Germinal center (tissue), 1 donor: ENCODE data around the gene ADAMTS16.

Experiments used
- DNase-seq: peaks from one replicate; pipeline ENCODE4 v3.0.0; 2012; ENCODE audit warnings: mixed read lengths, low spot score

The ADAMTS16 gene

DNA sequence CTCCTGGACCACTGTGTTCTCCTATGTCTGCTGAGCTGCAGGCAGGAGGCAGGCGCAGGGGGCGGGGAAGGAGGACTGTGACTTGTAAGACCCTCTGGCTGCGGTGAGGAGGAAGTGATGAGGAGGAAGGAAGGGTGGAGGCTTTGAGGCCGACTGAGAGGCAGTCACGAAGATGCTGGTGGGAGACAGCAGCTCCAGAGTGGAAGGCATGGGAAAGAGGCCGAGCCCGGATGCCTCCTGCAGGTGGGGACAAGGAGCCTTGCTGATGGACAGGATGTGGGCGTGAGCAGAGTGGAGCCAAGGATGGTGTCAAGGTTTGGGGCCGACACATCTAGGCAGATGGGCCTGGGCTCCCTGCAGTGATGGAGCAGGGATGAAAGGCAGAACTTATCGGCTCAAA is 208.0 kb downstream of the ADAMTS16 start:
- no peak for DNase-seq

DNA sequence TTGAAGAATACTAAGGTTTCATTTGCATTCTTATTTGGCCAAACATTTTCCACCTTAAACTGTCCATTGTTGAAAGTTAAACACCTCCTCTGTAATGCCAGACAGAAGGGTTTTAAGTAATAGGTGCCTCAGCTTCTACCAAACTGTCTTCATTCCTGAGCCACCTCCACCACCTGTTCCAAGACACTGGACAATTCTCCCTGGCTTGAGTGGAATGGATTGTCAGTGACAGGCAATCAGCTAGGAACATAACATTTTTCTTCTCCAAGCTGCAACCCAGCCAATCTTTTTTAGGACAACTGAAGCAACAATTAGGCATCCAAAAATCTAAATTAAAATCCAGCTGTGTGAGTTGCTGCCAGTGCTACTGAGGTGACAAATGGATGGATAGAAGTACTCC is 208.4 kb downstream of the ADAMTS16 start:
- DNase-seq, result no peak

DNA sequence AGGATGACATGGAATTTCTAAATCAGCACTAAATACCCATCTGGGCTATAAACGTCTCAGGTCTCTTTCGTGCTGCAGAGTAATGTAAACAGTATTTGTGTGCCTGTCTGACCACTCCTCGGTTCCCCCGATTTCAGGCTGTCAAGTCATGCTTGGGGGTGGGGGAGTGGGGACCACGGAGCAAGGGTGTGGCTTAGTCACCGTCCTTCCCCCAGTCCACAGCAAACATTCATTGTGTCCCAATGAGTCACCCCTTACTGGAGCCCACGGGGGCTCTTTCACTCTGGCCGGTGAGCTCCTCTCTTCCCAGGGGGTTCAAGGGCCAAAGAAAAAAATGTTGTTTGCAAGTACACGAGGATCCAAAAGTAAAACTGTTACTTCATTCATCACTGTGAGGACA is 210.0 kb downstream of the ADAMTS16 start:
- DNase-seq, result no peak

DNA sequence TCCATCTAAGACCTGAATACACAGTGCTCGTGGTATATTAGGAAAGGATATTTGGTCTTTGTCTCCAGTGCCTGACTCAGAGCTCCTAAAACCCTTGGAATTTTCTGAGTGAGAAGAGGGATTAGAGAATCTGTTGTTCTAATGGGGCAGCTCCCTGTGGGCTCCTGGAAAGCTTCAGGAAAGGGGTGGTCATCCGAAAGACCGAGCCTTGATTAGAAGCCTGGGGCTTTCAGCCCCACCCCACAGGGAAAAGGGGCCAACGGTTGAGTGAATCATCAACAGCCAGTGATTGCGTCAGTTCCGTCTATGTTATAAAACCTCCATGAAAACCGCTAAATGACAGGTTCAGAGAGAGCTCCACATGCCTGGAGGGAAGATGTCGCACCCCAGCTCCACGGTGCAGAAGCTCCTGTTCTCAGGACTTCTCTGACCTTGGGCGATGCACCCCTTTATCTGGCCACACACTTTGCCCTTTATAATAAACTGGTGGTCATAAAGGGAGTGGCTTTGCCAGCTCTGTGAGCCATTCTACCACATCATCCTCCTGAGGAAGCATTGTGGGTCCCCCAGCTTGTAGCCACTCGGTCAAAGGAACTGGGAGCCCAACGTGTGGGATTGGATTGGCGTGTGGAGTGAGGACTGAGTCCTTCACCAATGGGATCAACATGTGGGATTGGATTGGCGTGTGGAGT is 211.3 kb downstream of the ADAMTS16 start:
- no peak for DNase-seq

DNA sequence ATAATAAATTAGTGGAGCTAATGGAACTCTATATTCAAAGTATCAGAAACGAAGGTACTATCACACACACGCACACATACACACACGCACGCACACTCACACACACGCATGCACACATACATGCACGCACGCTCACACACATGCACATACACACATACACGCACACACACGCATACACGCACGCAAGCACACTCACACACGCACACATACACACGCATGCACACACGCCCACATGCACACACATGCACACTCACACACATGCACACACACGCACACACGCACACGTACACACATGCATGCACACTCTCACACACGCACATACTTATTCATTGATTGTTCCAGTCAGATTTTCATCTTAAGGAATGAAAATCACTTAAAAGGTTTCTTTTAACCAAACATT is 212.5 kb downstream of the ADAMTS16 start:
- no peak for DNase-seq

DNA sequence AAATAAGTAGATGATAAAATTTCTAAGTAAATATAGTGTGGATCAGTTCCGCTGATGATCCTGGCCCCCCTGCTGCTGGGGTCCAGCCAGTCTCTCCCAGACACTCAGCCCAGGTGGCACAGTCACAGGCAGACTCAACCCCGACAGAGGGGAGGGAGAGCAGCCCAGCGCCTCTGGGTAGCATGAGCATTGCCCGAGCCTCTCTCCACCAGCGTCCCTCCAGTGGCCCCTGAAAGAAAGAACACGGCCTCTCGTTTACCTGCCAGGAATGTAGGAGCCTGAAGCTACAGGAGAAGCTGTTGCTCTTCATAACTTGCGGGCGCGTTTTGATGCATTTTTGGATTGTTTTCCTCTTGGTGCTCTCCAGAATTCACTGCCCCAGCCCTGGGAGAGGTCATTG is 213.6 kb downstream of the ADAMTS16 start:
- no peak for DNase-seq

DNA sequence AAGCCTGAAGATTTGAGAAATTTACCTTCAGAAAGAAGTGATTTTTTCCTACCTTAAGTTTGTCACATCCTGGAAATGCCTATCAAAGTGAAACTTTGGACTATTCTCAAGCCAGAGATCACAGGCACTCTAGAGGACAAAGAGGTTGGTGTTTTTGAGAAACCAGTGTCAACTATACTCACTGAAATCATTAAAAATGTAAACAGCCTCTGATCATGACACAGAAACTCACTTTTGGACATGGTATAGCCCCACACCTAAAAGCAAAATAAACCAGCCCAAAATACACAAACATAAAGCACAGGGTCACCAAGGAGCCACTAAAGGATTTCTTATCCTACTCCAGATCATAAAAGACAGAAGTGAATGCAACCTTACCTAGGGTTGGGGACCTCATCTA is 216.6 kb downstream of the ADAMTS16 start:
- no peak for DNase-seq

DNA sequence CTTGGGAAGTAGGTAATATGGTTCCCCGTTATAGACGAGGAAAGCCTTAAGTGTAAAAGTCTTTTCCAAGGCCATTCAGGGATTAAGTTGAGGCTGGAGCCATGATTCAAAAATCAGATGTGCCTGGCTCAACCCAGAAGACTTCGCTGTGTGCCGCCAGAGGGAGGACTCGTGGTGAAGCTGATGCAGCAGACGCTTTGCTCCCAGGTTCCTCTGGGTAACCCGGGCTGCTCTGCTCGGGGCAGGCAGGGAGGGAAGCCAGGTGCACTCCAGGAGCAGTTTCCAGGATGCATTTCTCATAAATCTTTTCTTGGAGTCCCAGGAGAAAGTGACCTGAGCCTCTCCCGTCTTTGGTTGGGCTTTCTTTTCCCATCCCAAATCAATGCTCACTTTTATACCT is 219.5 kb downstream of the ADAMTS16 start:
- DNase-seq, result no peak

DNA sequence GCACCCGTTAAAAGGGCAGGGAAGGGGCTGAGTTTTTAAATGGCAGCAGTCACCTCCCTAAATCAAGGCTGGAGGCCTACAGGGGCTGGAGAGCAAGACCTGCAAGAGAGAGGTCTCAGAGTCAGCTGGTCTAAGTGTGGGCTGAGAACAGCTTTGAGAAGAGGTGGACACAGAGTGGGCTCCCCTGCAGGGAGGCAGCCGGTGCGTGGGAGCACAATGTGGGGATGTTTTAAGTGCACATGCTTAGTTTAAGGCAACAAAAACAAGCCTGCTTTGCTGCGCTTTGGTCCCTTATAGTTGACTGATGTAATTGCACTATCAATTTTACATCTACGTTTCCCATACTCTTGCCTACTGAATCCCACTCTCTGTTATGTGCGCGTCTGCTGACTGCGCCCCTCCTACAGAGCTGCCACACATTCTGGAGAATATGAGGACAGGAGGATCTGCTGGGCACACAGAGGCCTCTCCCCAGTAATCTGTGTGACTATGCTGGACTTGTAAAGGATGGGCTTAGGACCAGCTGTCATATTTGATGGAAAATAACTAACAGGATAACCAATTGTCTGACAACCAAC is 220.3 kb downstream of the ADAMTS16 start:
- DNase-seq, result no peak

DNA sequence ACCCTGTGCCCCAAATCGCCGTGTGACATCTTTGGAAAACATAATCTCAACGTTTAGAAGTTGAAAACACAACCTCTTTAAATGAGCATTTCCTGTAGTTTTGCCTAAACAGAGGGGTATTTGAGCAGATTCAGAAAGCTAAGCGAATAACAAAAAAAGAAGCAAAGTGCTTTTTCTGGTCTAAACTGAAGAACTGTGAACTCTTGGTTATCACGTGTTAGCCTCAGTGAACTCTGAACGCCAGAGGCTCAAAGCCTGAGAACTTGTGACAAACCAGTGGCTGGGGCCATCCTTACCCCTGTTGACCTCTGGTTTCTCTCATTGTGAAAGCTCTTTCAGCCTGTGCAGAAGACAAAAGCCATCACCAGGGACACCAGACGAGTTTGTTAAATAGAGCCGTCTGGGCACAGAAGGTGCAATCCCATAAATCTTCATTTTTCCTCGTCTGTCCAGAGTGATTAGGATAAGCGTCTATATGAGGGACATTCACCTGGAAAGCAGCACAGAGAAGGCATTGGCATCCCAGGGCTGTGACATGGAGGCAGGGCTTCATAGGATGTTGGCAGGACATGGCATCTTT is 220.9 kb downstream of the ADAMTS16 start:
- DNase-seq, result no peak

DNA sequence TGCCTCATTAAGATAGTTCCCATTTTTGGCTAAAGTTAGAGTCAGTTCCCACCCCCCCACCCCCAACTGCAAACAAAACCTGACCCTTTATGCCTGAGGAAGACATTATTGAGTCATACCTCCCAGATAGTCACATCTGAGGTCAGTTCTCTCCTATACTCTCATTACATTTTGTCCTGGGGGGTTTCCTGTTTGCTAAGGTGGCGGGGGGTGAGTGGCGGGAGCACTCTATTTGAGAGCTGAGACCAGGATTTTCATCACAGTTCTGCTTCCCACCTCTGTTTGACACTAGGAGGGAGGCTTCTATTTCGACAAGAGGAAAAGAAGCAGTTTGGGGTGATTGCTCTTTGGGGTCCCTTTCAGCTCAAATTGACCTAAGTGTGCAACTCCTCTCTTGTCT is 222.9 kb downstream of the ADAMTS16 start:
- DNase-seq, result no peak

DNA sequence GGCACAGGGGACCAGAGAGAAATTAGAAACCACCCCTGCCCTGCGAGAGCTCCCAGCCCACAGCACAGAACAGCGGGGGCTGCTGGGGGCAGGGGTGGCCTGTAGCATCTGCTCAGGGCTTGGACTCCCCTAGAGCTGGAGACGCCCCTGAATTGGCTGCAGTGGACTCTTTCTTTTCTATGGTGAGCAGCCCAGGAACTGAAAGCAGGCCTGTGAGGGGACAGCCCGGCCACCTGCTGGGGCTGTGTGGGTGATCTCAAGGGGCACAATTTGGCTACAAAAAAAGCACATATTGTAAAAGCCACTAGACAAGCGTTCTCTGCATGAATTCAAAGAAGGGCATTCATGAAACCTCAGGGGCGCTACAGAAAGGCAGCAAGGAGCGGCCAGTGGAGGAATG is 224.8 kb downstream of the ADAMTS16 start:
- DNase-seq, result no peak

DNA sequence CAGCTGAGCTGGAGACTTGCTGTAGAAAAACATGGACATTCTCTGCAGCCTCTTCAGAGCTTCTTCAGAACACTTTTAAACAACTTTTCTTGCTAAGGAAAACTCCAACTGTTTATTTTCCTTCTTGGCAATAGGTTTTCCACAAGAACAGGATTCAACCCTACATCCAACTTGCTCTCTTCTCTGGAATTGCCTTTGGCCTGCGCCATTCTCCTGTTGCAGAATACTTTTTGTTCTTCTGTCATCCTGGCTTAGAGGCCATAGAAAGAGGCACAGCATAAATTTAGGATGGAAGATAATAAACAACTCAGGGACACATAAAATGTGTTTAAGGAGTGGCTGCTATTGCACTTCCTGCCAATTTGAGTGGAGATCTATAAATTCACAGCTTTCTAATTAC is 227.6 kb downstream of the ADAMTS16 start:
- no peak for DNase-seq

DNA sequence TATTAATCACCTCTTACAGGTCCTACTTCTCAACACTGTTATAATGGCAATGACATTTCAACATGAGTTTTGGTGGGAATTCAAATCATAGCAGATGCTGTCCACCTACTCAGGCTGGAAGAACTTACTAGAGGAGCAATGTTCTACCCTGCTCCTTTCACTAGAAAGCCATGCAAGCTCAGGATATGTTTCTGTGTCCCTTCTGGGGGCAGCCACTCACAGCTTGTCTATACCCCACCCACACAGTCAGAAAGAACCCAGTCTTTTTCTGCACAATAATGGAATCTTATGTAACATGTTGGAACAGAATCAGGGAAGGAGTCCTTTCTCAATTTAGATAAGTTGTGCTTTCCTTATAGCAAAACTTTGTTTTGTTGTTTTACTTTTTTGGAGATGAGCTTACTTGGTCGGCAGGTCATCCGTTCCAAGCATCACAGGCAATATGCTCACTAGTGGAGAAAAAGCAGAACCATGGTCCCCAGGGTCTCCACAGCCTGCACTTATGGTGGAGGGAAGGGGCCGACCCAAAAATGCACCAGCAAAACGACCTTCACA is 229.0 kb downstream of the ADAMTS16 start:
- DNase-seq, result no peak
